CD8-positive, alpha-beta memory T cell (primary cell): ENCODE measurements around the gene OAS2. TPM values are rescaled to one million over a fixed set of nuclear protein-coding genes. Genes with fewer than 3 reads are reported as not detected.

ENCODE experiments used
- CTCF ChIA-PET: fragments of 350-600 bp; sonication (Branson Sonifier 250); formaldehyde crosslinking; loops from one replicate; lab custom pipeline; 2021; ENCODE audit warnings: antibody characterized with exemption; lab: Charles Lee
- POLR2A ChIA-PET: fragments of 350-600 bp; sonication (Branson Sonifier 250); formaldehyde crosslinking; loops from one replicate; lab custom pipeline; 2021; ENCODE audit warnings: antibody characterized with exemption; lab: Charles Lee
- DNase-seq, 5 donors: peaks; one replicate each; pipeline versions ENCODE4 v3.0.0 to v3.0.0-alpha.2; 2020 to 2022; ENCODE audit warnings: mixed read lengths in 1 of 5
- H3K27ac ChIP-seq: one replicate; pipeline ENCODE4 v1.7.0; 2013; ENCODE audit warnings: low read depth, mild to moderate bottlenecking, low read length, moderate library complexity
- H3K27me3 ChIP-seq: 2 replicates; pipeline ENCODE4 v1.7.0; 2013; ENCODE audit warnings: low read length, mild to moderate bottlenecking; ENCODE audit not compliant: insufficient read depth, poor library complexity, severe bottlenecking
- H3K36me3 ChIP-seq: 2 replicates; pipeline ENCODE4 v1.7.0; 2013; ENCODE audit warnings: mild to moderate bottlenecking, low read length, moderate library complexity; ENCODE audit not compliant: insufficient read depth
- H3K4me1 ChIP-seq: 2 replicates; pipeline ENCODE4 v1.7.0; 2013; ENCODE audit warnings: mild to moderate bottlenecking, low read length, moderate library complexity; ENCODE audit not compliant: insufficient read depth
- H3K4me3 ChIP-seq: 2 replicates; pipeline ENCODE4 v1.7.0; 2013; ENCODE audit warnings: mild to moderate bottlenecking, low read length
- H3K9me3 ChIP-seq: 2 replicates; pipeline ENCODE4 v1.7.0; 2013; ENCODE audit warnings: mild to moderate bottlenecking, low read length
- H3K27ac Mint-ChIP-seq, 8 donors: one replicate each; pipeline ENCODE4 v1.8.0; 2020 to 2021; ENCODE audit warnings: mixed read lengths in 8 of 8, mild to moderate bottlenecking in 6 of 8, inconsistent platforms in 3 of 8, moderate library complexity in 3 of 8
- H3K27me3 Mint-ChIP-seq, 2 donors: one replicate each; pipeline ENCODE4 v1.8.0; 2020 to 2021; ENCODE audit warnings: mixed read lengths in 2 of 2, mild to moderate bottlenecking in 1 of 2, moderate library complexity in 1 of 2
- H3K36me3 Mint-ChIP-seq, 3 donors: one replicate each; pipeline ENCODE4 v1.8.0; 2020 to 2021; ENCODE audit warnings: mixed read lengths in 3 of 3, inconsistent platforms in 1 of 3, mild to moderate bottlenecking in 1 of 3
- H3K4me1 Mint-ChIP-seq, 3 donors: one replicate each; pipeline ENCODE4 v1.8.0; 2020 to 2021; ENCODE audit warnings: mixed read lengths in 3 of 3, inconsistent platforms in 1 of 3, mild to moderate bottlenecking in 1 of 3
- H3K4me3 Mint-ChIP-seq, 7 donors: one replicate each; pipeline ENCODE4 v1.8.0; 2020 to 2021; ENCODE audit warnings: mixed read lengths in 7 of 7, mild to moderate bottlenecking in 6 of 7, moderate library complexity in 4 of 7, inconsistent platforms in 2 of 7
- H3K9me3 Mint-ChIP-seq, 5 donors: one replicate each; pipeline ENCODE4 v1.8.0; 2020 to 2022; ENCODE audit warnings: mixed read lengths in 5 of 5, mild to moderate bottlenecking in 3 of 5, moderate library complexity in 2 of 5, inconsistent platforms in 1 of 5
- polyA plus RNA-seq: library from polyadenylated mRNA; unstranded; fragments of 300-500 nt; fragmentation: Illumina TruSeq; gene quantifications from one replicate; pipeline ENCODE4 v1.2.3, GENCODE V29; 2021
- total RNA-seq, 2 experiments: library from RNA; stranded (reverse); gene quantifications; one replicate each; pipeline ENCODE4 v1.2.3, GENCODE V29; 2021

Gene OAS2
- total RNA-seq (10 to 100 TPM; 40.1 to 46.6 TPM), polyA plus RNA-seq (50.9 TPM)

- Histone ChIP-seq H3K27ac (peak within 1 kb of the TSS; percentile 84), H3K4me1 (peaks cover 36% of the 10 kb centered on the region), H3K27me3 (no peaks in the 10 kb centered on the region), H3K9me3 (no peaks in the 10 kb centered on the region), H3K4me3 (peak within 1 kb of the TSS; percentile 99), H3K36me3 (no peaks in the 10 kb centered on the region)
- DNase-seq: peak; percentile 59 to 89 (median 82)
- Mint-ChIP-seq H3K27ac (peak within 1 kb of the TSS; percentile 96 to 99 (median 98)), H3K4me3 (peak within 1 kb of the TSS; percentile 99 to 100 (median 100)), H3K9me3 (peaks cover 0 to 5% (median 0%) of the 10 kb centered on the region in 5 donors), H3K4me1 (peaks cover 44 to 64% (median 52%) of the 10 kb centered on the region in 3 donors), H3K27me3 (no peaks in the 10 kb centered on the region), H3K36me3 (peaks cover 4 to 29% (median 5%) of the 10 kb centered on the region in 3 donors)
- ChIA-PET POLR2A (interaction anchor here (0.5 to 2.8 kb wide), 11 partner anchors 14 to 1136 kb away, joined by 3 to 24 read pairs (median 4); partner anchors contain the start of genes MAPKAPK5, OAS1 and OAS3), CTCF (interaction anchor here (0.7 to 2.7 kb wide), 14 partner anchors 9 to 196 kb away, joined by 3 to 37 read pairs (median 4); partner anchors contain the start of genes OAS1 and OAS3)
These were observed at the start of gene OAS2 for GRCh38 chr12:112978163-112979040. Gene OAS2 (plus strand): TSS chr12:112978519. CDS start chr12:112978609, 90 bp downstream.

- Mint-ChIP-seq H3K27ac (no peak overlapping the region), H3K27me3 (no peaks in the 10 kb centered on the region), H3K9me3 (peaks cover 0 to 8% (median 0%) of the 10 kb centered on the region in 5 donors), H3K4me1 (peaks cover 0 to 5% (median 0%) of the 10 kb centered on the region in 3 donors), H3K36me3 (peaks cover 1 to 17% (median 11%) of the 10 kb centered on the region in 3 donors), H3K4me3 (no peak overlapping the region)
- CTCF ChIA-PET: interaction anchor here (0.8 kb wide), 1 partner anchor 9 kb away, joined by 3 read pairs; no protein-coding TSS in a partner anchor
- H3K27me3 ChIP-seq: no peaks in the 10 kb centered on the region
- POLR2A ChIA-PET: no interaction called here
- H3K4me3 ChIP-seq: no peak overlapping the region
- H3K4me1 ChIP-seq: no peaks in the 10 kb centered on the region
- H3K9me3 ChIP-seq: no peaks in the 10 kb centered on the region
- H3K36me3 ChIP-seq: no peaks in the 10 kb centered on the region
- no peak for DNase-seq
- no peak overlapping the region for H3K27ac ChIP-seq
These were observed 49.3 kb upstream of the OAS2 start for GRCh38 chr12:112928978-112929377.

GRCh38 chr12:112929715-112930114 is 48.6 kb upstream of the OAS2 start:
- Histone ChIP-seq H3K9me3 (no peaks in the 10 kb centered on the region), H3K4me1 (no peaks in the 10 kb centered on the region), H3K27me3 (no peaks in the 10 kb centered on the region), H3K36me3 (no peaks in the 10 kb centered on the region), H3K4me3 (no peak overlapping the region), H3K27ac (no peak overlapping the region)
- ChIA-PET POLR2A (no interaction called here), CTCF (no interaction called here)
- Mint-ChIP-seq H3K9me3 (peaks cover 0 to 8% (median 0%) of the 10 kb centered on the region in 5 donors), H3K4me1 (peaks cover 3 to 9% (median 3%) of the 10 kb centered on the region in 3 donors), H3K4me3 (no peak overlapping the region), H3K36me3 (peaks cover 0 to 17% (median 9%) of the 10 kb centered on the region in 3 donors), H3K27ac (no peak overlapping the region), H3K27me3 (no peaks in the 10 kb centered on the region)
- no peak for DNase-seq

- no peak for DNase-seq
- no peaks in the 10 kb centered on the region for H3K27me3 ChIP-seq
- no peaks in the 10 kb centered on the region for H3K36me3 ChIP-seq
- no peak overlapping the region for H3K4me3 ChIP-seq
- Mint-ChIP-seq H3K36me3 (peaks cover 0 to 17% (median 7%) of the 10 kb centered on the region in 3 donors), H3K27ac (no peak overlapping the region), H3K9me3 (peaks cover 0 to 8% (median 0%) of the 10 kb centered on the region in 5 donors), H3K4me3 (no peak overlapping the region), H3K27me3 (no peaks in the 10 kb centered on the region), H3K4me1 (peaks cover 3 to 9% (median 5%) of the 10 kb centered on the region in 3 donors)
- ChIA-PET CTCF (no interaction called here), POLR2A (no interaction called here)
- no peaks in the 10 kb centered on the region for H3K9me3 ChIP-seq
- no peak overlapping the region for H3K27ac ChIP-seq
- no peaks in the 10 kb centered on the region for H3K4me1 ChIP-seq
These were observed 48.0 kb upstream of the OAS2 start for GRCh38 chr12:112930350-112930749.

- peaks cover 0 to 8% (median 2%) of the 10 kb centered on the region in 3 donors for H3K36me3 Mint-ChIP-seq
- no peak for DNase-seq
- ChIA-PET CTCF (no interaction called here), POLR2A (no interaction called here)
- Histone ChIP-seq H3K27me3 (no peaks in the 10 kb centered on the region), H3K4me3 (no peak overlapping the region), H3K4me1 (no peaks in the 10 kb centered on the region), H3K27ac (no peak overlapping the region), H3K9me3 (no peaks in the 10 kb centered on the region), H3K36me3 (no peaks in the 10 kb centered on the region)
- no peaks in the 10 kb centered on the region for H3K27me3 Mint-ChIP-seq
- peaks cover 0 to 5% (median 0%) of the 10 kb centered on the region in 5 donors for H3K9me3 Mint-ChIP-seq
- peaks cover 4 to 13% (median 8%) of the 10 kb centered on the region in 3 donors for H3K4me1 Mint-ChIP-seq
- no peak overlapping the region for H3K4me3 Mint-ChIP-seq
- peak overlapping the region in 2 of 8 donors; percentile 4 to 46 for H3K27ac Mint-ChIP-seq
These were observed 45.7 kb upstream of the OAS2 start for GRCh38 chr12:112932485-112933128.

- Mint-ChIP-seq H3K9me3 (no peaks in the 10 kb centered on the region), H3K27ac (no peak overlapping the region), H3K4me3 (no peak overlapping the region), H3K36me3 (peaks cover 2 to 3% (median 2%) of the 10 kb centered on the region in 3 donors), H3K4me1 (peaks cover 9 to 18% (median 12%) of the 10 kb centered on the region in 3 donors), H3K27me3 (no peaks in the 10 kb centered on the region)
- no peaks in the 10 kb centered on the region for H3K27me3 ChIP-seq
- no peaks in the 10 kb centered on the region for H3K9me3 ChIP-seq
- no peak overlapping the region for H3K4me3 ChIP-seq
- POLR2A ChIA-PET: no interaction called here
- no peak overlapping the region for H3K27ac ChIP-seq
- CTCF ChIA-PET: no interaction called here
- no peak for DNase-seq
- H3K36me3 ChIP-seq: no peaks in the 10 kb centered on the region
- no peaks in the 10 kb centered on the region for H3K4me1 ChIP-seq
These were observed 45.2 kb upstream of the OAS2 start for GRCh38 chr12:112933129-112933505.

- Histone ChIP-seq H3K27ac (no peak overlapping the region), H3K27me3 (no peaks in the 10 kb centered on the region), H3K36me3 (no peaks in the 10 kb centered on the region), H3K4me3 (no peak overlapping the region), H3K4me1 (peaks cover 18% of the 10 kb centered on the region), H3K9me3 (no peaks in the 10 kb centered on the region)
- no peaks in the 10 kb centered on the region for H3K27me3 Mint-ChIP-seq
- peaks cover 29 to 40% (median 30%) of the 10 kb centered on the region in 3 donors for H3K4me1 Mint-ChIP-seq
- H3K4me3 Mint-ChIP-seq: peak overlapping the region in 1 of 7 donors; percentile 55
- no peak for DNase-seq
- peaks cover 0 to 5% (median 0%) of the 10 kb centered on the region in 3 donors for H3K36me3 Mint-ChIP-seq
- peak overlapping the region; percentile 60 to 93 (median 82) for H3K27ac Mint-ChIP-seq
- POLR2A ChIA-PET: no interaction called here
- no peaks in the 10 kb centered on the region for H3K9me3 Mint-ChIP-seq
- CTCF ChIA-PET: no interaction called here
These were observed 42.1 kb upstream of the OAS2 start for GRCh38 chr12:112936264-112936663.
